ENCODE data around the gene PLCD1. TPM values are rescaled to one million over a fixed set of nuclear protein-coding genes. Genes with fewer than 3 reads are reported as not detected.
A peak's percentile ranks its signal among the peaks of the same experiment; 100 is the strongest.

Gene PLCD1
- total and polyA plus RNA-seq, 2 of the 13 experiments (the other 11 are each of a cell fraction or from before 2014, with no cell fraction given), result 10.1 to 12.4 TPM

DNA sequence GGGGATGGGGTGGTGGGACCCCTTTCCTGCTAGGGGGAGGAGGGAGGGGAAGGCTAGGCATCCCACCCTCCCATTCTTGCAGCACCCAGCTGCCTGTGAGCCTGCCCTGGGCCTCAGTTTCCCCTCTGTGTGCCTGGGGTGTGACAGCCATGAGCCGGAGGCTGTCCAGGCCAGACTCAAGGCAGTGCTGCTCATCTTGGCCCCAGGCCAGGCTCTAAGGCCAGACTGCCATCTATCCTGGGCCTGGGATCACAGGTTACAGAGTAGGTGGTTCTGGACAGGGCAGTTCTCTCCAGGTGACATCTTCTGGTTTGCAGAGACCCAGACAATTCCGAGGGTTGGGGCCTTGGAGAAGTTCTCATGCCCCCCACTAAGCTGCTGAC, 42.1 kb downstream of the PLCD1 start:
- no peaks in the 10 kb centered on the region for H3K9me3 ChIP-seq (ENCODE audit: low read length)
- H2AFZ ChIP-seq (ENCODE audit: low read length), result no peak overlapping the region
- TF ChIP-seq ZNF543 (CRISPR knock-in tag; IDR thresholded peaks at IDR 0.05) (no peak), ZNF569 (CRISPR knock-in tag; IDR thresholded peaks at IDR 0.05; ENCODE audit: borderline replicate concordance) (no peak), ZNF547 (CRISPR knock-in tag; IDR thresholded peaks at IDR 0.05) (no peak), DNMT3B (CRISPR knock-in tag; conservative IDR thresholded peaks at IDR 0.05) (no peak), PAF1 (CRISPR knock-in tag; IDR thresholded peaks at IDR 0.05) (0 out of 2 replicates have a peak, but pooled peaks have one; percentile 29), ZFX (CRISPR knock-in tag; IDR thresholded peaks at IDR 0.05; ENCODE audit: low read depth) (peak; percentile 15; the same call in 1 of the 2 replicates), CREM (IDR thresholded peaks at IDR 0.05) (0 out of 2 replicates have a peak, but pooled peaks have one; percentile 7), CREM (CRISPR knock-in tag; IDR thresholded peaks at IDR 0.05) (no peak)
- ATAC-seq (peak; percentile 38), FAIRE-seq (no peak), DNase-seq (ENCODE audit: low spot score) (no peak)
- no peak overlapping the region; a peak in 1 of 6 replicates for H3K4me3 ChIP-seq (replicated peaks in 1 of 3; ENCODE audit: insufficient read depth in 1 of 3, low read depth in 2 of 3, low read length in 3 of 3)
- ChIA-PET CTCF (ENCODE audit: low intra/inter-chr PET ratio, low total read pairs) (no interaction called here), POLR2A (interaction anchor here (1.0 kb wide), 1 partner anchor 10 kb away, joined by 3 read pairs; no protein-coding TSS in a partner anchor)
- H3K79me2 ChIP-seq (ENCODE audit: insufficient read depth, low read length), result no peaks in the 10 kb centered on the region
- H3K27me3 ChIP-seq (ENCODE audit: control insufficient read depth in 1 of 2, insufficient read depth in 2 of 2, low read length in 2 of 2), result peaks cover 1 to 12% of the 10 kb centered on the region in 2 experiments; a peak in 4 of 5 replicates
- H3K36me3 ChIP-seq (replicated peaks in 1 of 2; ENCODE audit: control insufficient read depth in 1 of 2, insufficient read depth in 2 of 2, low read length in 2 of 2), result peaks cover 7 to 15% of the 10 kb centered on the region in 2 experiments
- in situ Hi-C loops (cut with HindIII; ENCODE audit: extremely low pct_ligation_motif_present, low pct_unique_long_range_greater_than_20kb), result no loop called here
- peaks cover 70% of the 10 kb centered on the region for H3K4me1 ChIP-seq (ENCODE audit: insufficient read depth, low read length)
- no peaks in the 10 kb centered on the region for H4K20me1 ChIP-seq (ENCODE audit: insufficient read depth, low read length)
- no TSS peak for BruUV-seq (replicated peaks)
- peak overlapping the region; percentile 43 for H3K4me2 ChIP-seq (ENCODE audit: low read depth, low read length)
- 0% methylated on average over 2 of the region's 2 CpGs for WGBS (ENCODE audit: low lambda C conversion rate)
- no peak overlapping the region for H3K9ac ChIP-seq (ENCODE audit: insufficient read depth, low read depth, low read length)
- intact Hi-C loops (cut with micrococcal nuclease; ENCODE audit: unreplicated experiment), result no loop called here
- H3K27ac ChIP-seq (ENCODE audit: extremely low read length, insufficient read depth, low read length), result no peak overlapping the region

Data from HepG2 (cell line).